T-helper 2 cell treated with Interferon-gamma antibody and Interleukin-4, amounts not matched to agents 5 μg/mL and 100 μg/mL, for 36 hours (primary cell): ENCODE data around the gene FIZ1.

Source experiments
- DNase-seq: peaks from one replicate; pipeline ENCODE4 v3.0.0; 2021; ENCODE audit warnings: low spot score
- H3K27ac Mint-ChIP-seq: one replicate; pipeline ENCODE4 v1.8.0; 2021; ENCODE audit warnings: mild to moderate bottlenecking, mixed read lengths
- H3K27me3 Mint-ChIP-seq: one replicate; pipeline ENCODE4 v1.8.0; 2021; ENCODE audit warnings: low read depth, mixed read lengths
- H3K36me3 Mint-ChIP-seq: one replicate; pipeline ENCODE4 v1.8.0; 2021; ENCODE audit warnings: low read depth, mixed read lengths
- H3K4me1 Mint-ChIP-seq: one replicate; pipeline ENCODE4 v1.8.0; 2021; ENCODE audit warnings: low read depth, mixed read lengths
- H3K4me3 Mint-ChIP-seq: one replicate; pipeline ENCODE4 v1.8.0; 2022; ENCODE audit warnings: mild to moderate bottlenecking, moderate library complexity, mixed read lengths
- H3K9me3 Mint-ChIP-seq: one replicate; pipeline ENCODE4 v1.8.0; 2021; ENCODE audit warnings: mixed read lengths

FIZ1 gene

GRCh38 chr19:55641426-55642152, 42.3 kb upstream of the FIZ1 start:
- no peaks in the 10 kb centered on the region for H3K27me3 Mint-ChIP-seq
- H3K27ac Mint-ChIP-seq = peak overlapping the region; percentile 88
- no peak for DNase-seq
- peak overlapping the region; percentile 88 for H3K4me3 Mint-ChIP-seq
- H3K9me3 Mint-ChIP-seq = peaks cover 3% of the 10 kb centered on the region
- peaks cover 24% of the 10 kb centered on the region for H3K36me3 Mint-ChIP-seq
- H3K4me1 Mint-ChIP-seq = peaks cover 31% of the 10 kb centered on the region

DNA sequence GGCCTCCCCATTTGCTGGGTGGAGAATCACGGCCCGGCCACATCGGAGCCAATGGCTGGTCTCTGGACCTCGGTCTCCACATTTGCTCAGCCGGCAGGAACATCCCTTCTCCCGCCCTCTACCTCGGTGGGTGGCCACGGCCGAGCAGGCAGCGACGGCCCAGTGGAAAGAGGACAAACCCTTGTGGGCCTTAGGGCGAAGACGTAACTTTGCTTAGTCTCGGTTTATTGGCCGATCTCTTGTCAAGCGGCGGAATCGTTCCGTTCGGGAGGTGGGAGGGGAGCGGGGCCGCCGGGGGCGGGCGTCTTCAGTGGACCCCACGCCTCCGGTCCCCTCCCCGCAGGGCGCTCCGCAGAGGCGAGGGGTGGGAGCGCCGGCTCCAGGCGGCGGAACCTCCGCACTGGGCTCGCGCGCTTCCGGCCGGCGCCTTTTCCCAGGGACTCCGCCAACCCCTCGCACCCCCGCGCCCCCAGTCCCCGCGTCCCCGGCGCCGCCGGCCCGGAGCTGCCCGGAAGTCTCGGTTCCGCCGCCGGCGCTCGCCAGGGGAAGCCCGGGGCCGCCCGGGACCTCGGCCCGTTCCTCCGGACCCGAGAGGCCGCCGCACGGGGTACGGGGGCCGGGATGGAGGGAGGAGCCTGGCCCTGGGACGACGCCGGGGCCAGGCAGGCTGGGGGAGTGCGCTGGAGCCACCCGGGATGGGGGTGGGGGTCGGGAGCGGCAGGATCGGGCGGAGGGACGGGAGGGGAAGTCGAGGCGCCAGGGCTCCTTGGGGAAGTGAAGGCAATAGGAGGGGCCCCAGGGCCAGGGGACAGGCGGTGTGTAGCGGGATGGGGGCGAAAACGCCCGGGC, 41.5 kb upstream of the FIZ1 start, which contains the start of gene ZNF580:
Gene ZNF580 (plus strand): TSS at position 426 of the 849 bp plus-strand sequence. CDS start 1,507 bp downstream, outside the sequence.
- Mint-ChIP-seq H3K4me1 (peaks cover 39% of the 10 kb centered on the region), H3K36me3 (peaks cover 31% of the 10 kb centered on the region), H3K27ac (peak within 1 kb of the TSS; percentile 88), H3K4me3 (peak within 1 kb of the TSS; percentile 88), H3K9me3 (peaks cover 3% of the 10 kb centered on the region), H3K27me3 (no peaks in the 10 kb centered on the region)
- DNase-seq = peak; percentile 70

DNA sequence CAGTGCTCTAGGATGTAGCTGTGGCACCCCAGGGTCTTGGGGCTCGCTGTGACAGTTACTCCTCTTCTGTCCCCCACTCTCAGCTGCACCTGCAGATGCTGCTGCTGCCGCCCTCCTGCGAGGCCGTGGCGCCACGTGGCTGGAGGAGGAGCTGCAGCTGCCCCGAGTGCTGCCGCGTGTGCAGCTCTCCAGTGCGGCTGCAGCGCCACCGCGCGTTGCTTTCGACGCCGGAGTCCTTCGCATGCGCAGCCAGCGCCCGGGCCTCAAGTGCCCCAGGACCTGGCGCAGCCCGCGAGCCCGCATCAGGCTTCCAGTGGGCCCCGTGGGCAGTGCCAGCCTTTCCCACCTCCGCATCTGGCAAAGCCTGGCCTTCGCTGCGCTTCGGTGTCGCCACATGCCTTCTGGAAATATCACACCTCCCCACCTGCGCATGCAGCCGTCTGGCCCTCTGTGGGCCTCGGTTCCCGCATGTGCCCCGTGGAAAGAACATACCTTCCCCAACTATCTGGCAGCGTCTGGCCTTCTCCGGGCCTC, 40.8 kb upstream of the FIZ1 start:
- H3K4me3 Mint-ChIP-seq = peak overlapping the region; percentile 78
- peak; percentile 68 for DNase-seq
- peaks cover 31% of the 10 kb centered on the region for H3K36me3 Mint-ChIP-seq
- H3K4me1 Mint-ChIP-seq = peaks cover 44% of the 10 kb centered on the region
- H3K9me3 Mint-ChIP-seq = peaks cover 3% of the 10 kb centered on the region
- H3K27ac Mint-ChIP-seq = peak overlapping the region; percentile 77
- no peaks in the 10 kb centered on the region for H3K27me3 Mint-ChIP-seq

DNA sequence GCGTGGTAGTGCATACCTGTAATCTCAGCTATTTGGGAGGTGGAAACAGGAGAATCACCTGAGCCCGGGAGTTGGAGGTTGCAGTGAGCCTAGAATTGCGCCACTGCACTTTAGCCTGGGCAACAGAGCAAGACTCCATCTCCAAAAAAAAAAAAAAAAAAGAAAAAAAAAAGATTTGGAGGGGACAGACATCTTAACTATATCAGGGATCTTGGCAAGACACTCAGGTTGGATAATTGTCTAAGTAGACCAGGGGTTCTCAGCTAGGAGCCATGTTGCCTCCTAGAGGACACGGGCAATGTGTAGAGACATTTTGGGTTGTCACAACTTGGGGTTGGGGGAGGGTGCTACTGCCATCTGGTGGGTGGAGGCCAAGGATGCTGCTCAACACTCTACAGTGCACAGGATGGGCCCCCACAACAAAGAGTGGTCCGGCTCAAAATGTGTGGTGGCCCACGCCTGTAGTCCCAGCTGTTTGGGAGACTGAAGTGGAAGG, 39.6 kb upstream of the FIZ1 start:
- Mint-ChIP-seq H3K4me1 (peaks cover 44% of the 10 kb centered on the region), H3K36me3 (peaks cover 36% of the 10 kb centered on the region), H3K27ac (peak overlapping the region; percentile 72)

DNA sequence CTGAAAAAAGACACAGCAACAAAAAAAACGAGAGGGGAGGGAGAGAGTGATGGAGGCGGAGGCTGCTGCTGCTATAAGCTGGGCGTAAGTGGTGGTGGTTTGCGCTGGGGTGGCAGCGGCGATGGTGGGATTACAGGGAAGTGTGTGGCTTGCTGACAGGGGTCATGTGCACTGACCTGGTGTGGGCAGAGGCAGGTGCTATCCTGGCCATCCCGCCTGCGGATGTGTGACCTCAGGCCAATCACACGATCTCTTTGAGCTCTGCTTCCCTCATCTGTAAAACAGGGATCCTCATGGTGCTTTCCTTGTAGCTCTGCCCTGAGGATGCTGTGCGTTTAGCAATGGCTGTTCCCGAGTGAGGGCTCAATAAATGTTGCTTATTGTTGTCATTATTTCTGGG, 38.2 kb upstream of the FIZ1 start:
- H3K27ac Mint-ChIP-seq = peak overlapping the region; percentile 62
- peaks cover 39% of the 10 kb centered on the region for H3K4me1 Mint-ChIP-seq
- H3K9me3 Mint-ChIP-seq = peaks cover 3% of the 10 kb centered on the region
- DNase-seq = no peak
- peaks cover 31% of the 10 kb centered on the region for H3K36me3 Mint-ChIP-seq
- H3K27me3 Mint-ChIP-seq = no peaks in the 10 kb centered on the region
- peak overlapping the region; percentile 16 for H3K4me3 Mint-ChIP-seq

More for the DNA sequence above, 39.6 kb upstream of the FIZ1 start:
- peak; percentile 58 for DNase-seq
- Mint-ChIP-seq H3K4me3 (peak overlapping the region; percentile 46), H3K27me3 (no peaks in the 10 kb centered on the region), H3K9me3 (peaks cover 3% of the 10 kb centered on the region)

DNA sequence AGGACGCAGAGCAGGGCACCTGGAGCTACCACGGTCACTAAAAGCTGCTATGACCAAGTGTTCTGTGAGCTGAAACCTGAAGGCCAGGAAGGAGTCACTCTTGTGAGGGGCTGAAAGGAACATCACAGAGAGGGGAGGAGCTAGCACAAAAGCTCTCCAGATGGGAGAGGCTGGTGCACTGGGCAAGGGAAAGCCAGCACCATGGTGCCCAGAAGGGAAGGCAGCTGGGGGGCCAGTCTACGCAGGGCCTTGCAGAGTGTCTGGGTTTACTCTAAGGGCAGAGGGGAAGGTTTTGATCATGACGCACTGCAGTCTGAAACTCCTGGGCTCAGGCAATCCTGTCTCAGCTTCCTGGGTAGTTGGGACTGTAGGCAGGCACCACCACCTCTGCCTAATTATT, 37.4 kb upstream of the FIZ1 start:
- H3K9me3 Mint-ChIP-seq = peaks cover 3% of the 10 kb centered on the region
- H3K4me3 Mint-ChIP-seq = peak overlapping the region; percentile 99
- peaks cover 31% of the 10 kb centered on the region for H3K36me3 Mint-ChIP-seq
- H3K27ac Mint-ChIP-seq = peak overlapping the region; percentile 24
- peaks cover 41% of the 10 kb centered on the region for H3K4me1 Mint-ChIP-seq
- no peaks in the 10 kb centered on the region for H3K27me3 Mint-ChIP-seq
- no peak for DNase-seq

- no peaks in the 10 kb centered on the region for H3K27me3 Mint-ChIP-seq
- peaks cover 3% of the 10 kb centered on the region for H3K9me3 Mint-ChIP-seq
- H3K36me3 Mint-ChIP-seq = peaks cover 31% of the 10 kb centered on the region
- no peak for DNase-seq
- peak overlapping the region; percentile 99 for H3K4me3 Mint-ChIP-seq
- H3K4me1 Mint-ChIP-seq = peaks cover 44% of the 10 kb centered on the region
- H3K27ac Mint-ChIP-seq = peak overlapping the region; percentile 100
These were observed 36.6 kb upstream of the FIZ1 start for GRCh38 chr19:55635856-55636440.

DNA sequence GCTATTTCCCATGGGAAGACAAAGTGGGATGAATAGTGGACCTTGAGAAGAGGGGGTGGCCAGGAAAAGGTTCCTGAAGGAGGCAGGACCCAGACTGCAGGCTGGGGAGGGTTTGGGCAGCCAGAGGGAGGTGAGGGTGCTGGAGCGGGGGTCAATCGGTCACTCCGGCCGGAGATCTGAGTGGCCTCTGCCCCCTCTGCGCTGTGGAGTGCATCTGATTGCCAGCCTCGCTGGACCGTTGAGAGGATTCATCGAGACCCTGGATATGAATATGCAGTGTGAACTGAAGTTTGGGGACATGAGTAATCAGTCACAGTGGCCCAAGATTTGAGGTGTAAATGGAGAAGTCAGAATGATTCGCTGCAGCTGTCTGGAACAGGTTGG, 36.0 kb upstream of the FIZ1 start:
- H3K36me3 Mint-ChIP-seq = peaks cover 31% of the 10 kb centered on the region
- H3K4me1 Mint-ChIP-seq = peaks cover 42% of the 10 kb centered on the region

DNA sequence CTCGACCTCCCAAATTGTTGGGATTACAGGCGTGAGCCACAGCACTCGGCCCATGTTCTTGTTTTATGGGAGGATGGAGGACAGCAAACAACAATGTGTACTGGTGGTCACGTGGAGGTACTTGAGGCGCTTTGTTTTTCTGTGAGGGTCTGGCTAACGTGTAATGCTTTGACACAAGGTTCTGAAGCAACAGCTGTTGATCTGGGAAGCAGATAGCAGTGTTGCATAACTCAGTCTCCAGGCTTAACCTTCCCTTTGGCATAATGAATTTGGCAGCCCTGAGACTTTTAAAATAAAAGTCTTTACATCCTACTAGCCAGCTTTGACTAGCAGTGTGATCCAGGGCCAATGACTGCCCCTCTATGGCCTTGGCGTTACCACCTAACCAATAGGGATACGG, 34.5 kb upstream of the FIZ1 start:
- Mint-ChIP-seq H3K36me3 (peaks cover 27% of the 10 kb centered on the region), H3K27me3 (peaks cover under 1% of the 10 kb centered on the region), H3K27ac (peak overlapping the region; percentile 54), H3K9me3 (peaks cover under 1% of the 10 kb centered on the region), H3K4me3 (peak overlapping the region; percentile 99), H3K4me1 (peaks cover 36% of the 10 kb centered on the region)
- no peak for DNase-seq

More for the DNA sequence above, 36.0 kb upstream of the FIZ1 start:
- no peak for DNase-seq
- Mint-ChIP-seq H3K27ac (peak overlapping the region; percentile 100), H3K4me3 (peak overlapping the region; percentile 99), H3K9me3 (peaks cover 3% of the 10 kb centered on the region), H3K27me3 (no peaks in the 10 kb centered on the region)

DNA sequence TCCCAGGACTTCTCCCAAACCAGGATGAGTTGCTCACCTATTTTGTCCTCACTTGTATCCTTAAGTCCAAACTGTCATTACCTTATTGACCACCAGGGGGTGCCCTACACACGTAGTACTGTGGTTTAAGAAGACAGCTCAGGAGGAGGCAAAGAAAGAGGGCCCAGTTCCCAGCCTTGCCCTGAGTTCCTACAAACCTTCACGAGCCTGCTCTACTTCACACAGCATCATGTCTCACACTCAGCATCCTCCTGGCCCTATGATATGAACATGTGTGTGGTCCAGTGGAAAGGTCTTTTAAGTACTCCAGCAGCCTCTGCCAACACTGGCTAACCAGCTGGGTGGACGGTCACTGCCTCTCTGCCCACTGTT, 33.1 kb upstream of the FIZ1 start:
- peaks cover 6% of the 10 kb centered on the region for H3K27me3 Mint-ChIP-seq
- H3K36me3 Mint-ChIP-seq = peaks cover 20% of the 10 kb centered on the region
- DNase-seq = peak; percentile 79
- H3K27ac Mint-ChIP-seq = peak overlapping the region; percentile 44
- peaks cover 32% of the 10 kb centered on the region for H3K4me1 Mint-ChIP-seq
- no peaks in the 10 kb centered on the region for H3K9me3 Mint-ChIP-seq
- H3K4me3 Mint-ChIP-seq = peak overlapping the region; percentile 22

GRCh38 chr19:55626350-55626749, 27.0 kb upstream of the FIZ1 start:
- H3K4me1 Mint-ChIP-seq = peaks cover 29% of the 10 kb centered on the region
- H3K27ac Mint-ChIP-seq = peak overlapping the region; percentile 82
- DNase-seq = peak; percentile 70
- no peaks in the 10 kb centered on the region for H3K36me3 Mint-ChIP-seq
- H3K4me3 Mint-ChIP-seq = peak overlapping the region; percentile 76
- peaks cover 9% of the 10 kb centered on the region for H3K27me3 Mint-ChIP-seq
- peaks cover 3% of the 10 kb centered on the region for H3K9me3 Mint-ChIP-seq

- H3K36me3 Mint-ChIP-seq = peaks cover 9% of the 10 kb centered on the region
- no peak for DNase-seq
- peaks cover 3% of the 10 kb centered on the region for H3K9me3 Mint-ChIP-seq
- peaks cover 33% of the 10 kb centered on the region for H3K4me1 Mint-ChIP-seq
- H3K27ac Mint-ChIP-seq = peak overlapping the region; percentile 99
- peak overlapping the region; percentile 93 for H3K4me3 Mint-ChIP-seq
- peaks cover 9% of the 10 kb centered on the region for H3K27me3 Mint-ChIP-seq
These were observed 25.6 kb upstream of the FIZ1 start for GRCh38 chr19:55625004-55625326.

DNA sequence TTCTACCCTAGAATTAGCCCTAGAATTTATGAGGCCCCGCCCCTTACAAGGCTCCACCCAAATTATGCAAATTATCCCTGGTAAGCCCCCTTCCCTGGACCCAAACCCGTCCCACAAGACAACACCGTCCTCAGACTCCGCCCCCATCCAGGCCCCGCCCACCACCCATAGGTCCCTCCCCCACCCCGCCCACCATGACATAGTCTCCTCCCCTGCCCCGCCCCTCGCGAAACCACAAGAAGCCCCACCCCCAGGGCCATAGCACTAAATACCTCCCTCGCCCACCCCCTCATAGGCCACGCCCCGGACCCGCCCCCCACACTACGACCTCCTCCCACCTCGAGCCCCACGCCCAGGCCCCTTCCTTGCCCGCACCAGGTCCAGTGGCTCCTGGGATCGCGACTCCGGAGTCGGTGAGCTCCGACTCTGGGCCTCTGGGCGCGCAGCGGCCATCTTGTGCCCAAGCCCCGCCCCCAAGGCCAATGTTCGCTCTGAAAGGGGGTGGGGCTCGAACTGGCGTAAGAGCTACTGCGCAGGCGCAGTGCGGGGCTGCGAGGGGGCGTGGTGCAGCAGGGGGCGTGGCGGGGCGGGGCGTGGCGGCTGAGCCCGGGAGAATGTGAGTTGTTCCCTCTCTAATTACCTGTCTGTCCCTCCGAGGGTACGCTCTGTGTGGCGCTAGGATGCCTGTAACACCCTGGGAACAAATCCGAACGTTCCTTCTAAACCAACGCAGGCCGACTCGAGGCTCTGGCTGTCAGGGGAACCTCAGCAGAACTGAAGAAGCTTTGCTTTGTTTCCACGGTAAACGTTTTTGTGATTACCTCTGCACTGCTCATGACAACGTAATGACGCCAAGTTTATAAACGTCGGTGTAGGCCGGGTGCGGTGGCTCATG, 25.0 kb upstream of the FIZ1 start, which contains the start of gene ZNF784:
Gene ZNF784 (minus strand): TSS at position 458 of the 895 bp plus-strand sequence. CDS start 5 bp downstream, at position 453.
- Mint-ChIP-seq H3K27me3 (peaks cover 9% of the 10 kb centered on the region), H3K36me3 (peaks cover 9% of the 10 kb centered on the region), H3K4me3 (peak within 1 kb of the TSS; percentile 93), H3K9me3 (peaks cover 3% of the 10 kb centered on the region), H3K4me1 (peaks cover 33% of the 10 kb centered on the region), H3K27ac (peak within 1 kb of the TSS; percentile 99)
- DNase-seq = peak; percentile 91
